Stimulated activated CD4-positive, alpha-beta T cell treated with anti-CD3 and anti-CD28 coated beads, Interleukin-15, amount 100 ng/mL, for 24 hours (primary cell): ENCODE data around the gene SPATA3.
A peak's percentile ranks its signal among the peaks of the same experiment; 100 is the strongest.

Experiments used
- DNase-seq: peaks from one replicate; pipeline ENCODE4 v3.0.0-alpha.2; 2020

The SPATA3 gene

GRCh38 chr2:230968921-230969658 lies 26.8 kb upstream of the SPATA3 start:
- DNase-seq = no peak

- no peak for DNase-seq
These were observed 26.3 kb upstream of the SPATA3 start for GRCh38 chr2:230969659-230970015.

GRCh38 chr2:230972046-230972445 lies 23.9 kb upstream of the SPATA3 start:
- no peak for DNase-seq

- peak; percentile 83 for DNase-seq
These were observed 21.6 kb upstream of the SPATA3 start for GRCh38 chr2:230974096-230974913.

GRCh38 chr2:230975927-230976326 lies 20.0 kb upstream of the SPATA3 start:
- DNase-seq = no peak

- no peak for DNase-seq
These were observed 19.2 kb upstream of the SPATA3 start for GRCh38 chr2:230976671-230977171.

- DNase-seq = no peak
These were observed 15.5 kb upstream of the SPATA3 start for GRCh38 chr2:230980468-230980867.

- DNase-seq = peak; percentile 41
These were observed 14.2 kb upstream of the SPATA3 start for GRCh38 chr2:230981704-230982103.

- DNase-seq = no peak
These were observed 13.8 kb upstream of the SPATA3 start for GRCh38 chr2:230982126-230982525.

- DNase-seq = no peak
These were observed 13.4 kb upstream of the SPATA3 start for GRCh38 chr2:230982528-230982927.

GRCh38 chr2:230983566-230983965 lies 12.4 kb upstream of the SPATA3 start:
- no peak for DNase-seq

- peak; percentile 82 for DNase-seq
These were observed 11.3 kb upstream of the SPATA3 start for GRCh38 chr2:230984393-230985220.

GRCh38 chr2:230985519-230986231 lies 10.2 kb upstream of the SPATA3 start:
- DNase-seq = no peak

GRCh38 chr2:230986520-230987136 lies 9.3 kb upstream of the SPATA3 start:
- no peak for DNase-seq

- peak; percentile 87 for DNase-seq
These were observed 8.5 kb upstream of the SPATA3 start for GRCh38 chr2:230987137-230988020.

- no peak for DNase-seq
These were observed 6.2 kb upstream of the SPATA3 start for GRCh38 chr2:230989731-230990130.

GRCh38 chr2:230990131-230990898 lies 5.6 kb upstream of the SPATA3 start:
- DNase-seq = no peak

GRCh38 chr2:230990899-230991150 lies 5.1 kb upstream of the SPATA3 start:
- DNase-seq = no peak

GRCh38 chr2:230991598-230991997 lies 4.3 kb upstream of the SPATA3 start:
- no peak for DNase-seq

GRCh38 chr2:230996661-230997060 lies 740 bp downstream of the SPATA3 start:
- no peak for DNase-seq

GRCh38 chr2:230998882-230999281 lies 3.0 kb downstream of the SPATA3 start:
- no peak for DNase-seq
